NCI-H1694 treated with DMSO at 0.1 percent for 48 hours (cell line): Measurements from ENCODE around the gene HBG1.
"Not testable (repeated sequence)": the region's sequence is repeated elsewhere in the genome, so short reads cannot be mapped to it uniquely, and the experiment has no call there.

Source experiments
- DNase-seq: peaks from one replicate; lab custom pipeline; 2025; lab: John Stamatoyannopoulos, UW

HBG1 gene

DNA sequence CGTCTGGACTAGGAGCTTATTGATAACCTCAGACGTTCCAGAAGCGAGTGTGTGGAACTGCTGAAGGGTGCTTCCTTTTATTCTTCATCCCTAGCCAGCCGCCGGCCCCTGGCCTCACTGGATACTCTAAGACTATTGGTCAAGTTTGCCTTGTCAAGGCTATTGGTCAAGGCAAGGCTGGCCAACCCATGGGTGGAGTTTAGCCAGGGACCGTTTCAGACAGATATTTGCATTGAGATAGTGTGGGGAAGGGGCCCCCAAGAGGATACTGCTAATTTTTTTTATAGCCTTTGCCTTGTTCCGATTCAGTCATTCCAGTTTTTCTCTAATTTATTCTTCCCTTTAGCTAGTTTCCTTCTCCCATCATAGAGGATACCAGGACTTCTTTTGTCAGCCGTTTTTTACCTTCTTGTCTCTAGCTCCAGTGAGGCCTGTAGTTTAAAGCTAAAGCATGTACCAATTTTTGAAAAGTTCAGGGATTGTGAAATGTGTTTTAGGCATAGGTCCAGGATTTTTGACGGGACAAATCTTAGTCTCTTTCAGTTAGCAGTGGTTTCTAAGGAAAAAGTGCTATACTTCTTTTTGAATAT is at the start of gene HBG1:
Gene HBG1, minus strand, starts transcription at position 51 of the 590 bp plus-strand sequence. CDS start 53 bp downstream, outside the sequence.
- DNase-seq = not testable (repeated sequence)

GRCh38 chr11:5298451-5298850 is 48.8 kb upstream of the HBG1 start:
- no peak for DNase-seq

GRCh38 chr11:5297721-5298323 is 48.2 kb upstream of the HBG1 start:
- no peak for DNase-seq

DNA sequence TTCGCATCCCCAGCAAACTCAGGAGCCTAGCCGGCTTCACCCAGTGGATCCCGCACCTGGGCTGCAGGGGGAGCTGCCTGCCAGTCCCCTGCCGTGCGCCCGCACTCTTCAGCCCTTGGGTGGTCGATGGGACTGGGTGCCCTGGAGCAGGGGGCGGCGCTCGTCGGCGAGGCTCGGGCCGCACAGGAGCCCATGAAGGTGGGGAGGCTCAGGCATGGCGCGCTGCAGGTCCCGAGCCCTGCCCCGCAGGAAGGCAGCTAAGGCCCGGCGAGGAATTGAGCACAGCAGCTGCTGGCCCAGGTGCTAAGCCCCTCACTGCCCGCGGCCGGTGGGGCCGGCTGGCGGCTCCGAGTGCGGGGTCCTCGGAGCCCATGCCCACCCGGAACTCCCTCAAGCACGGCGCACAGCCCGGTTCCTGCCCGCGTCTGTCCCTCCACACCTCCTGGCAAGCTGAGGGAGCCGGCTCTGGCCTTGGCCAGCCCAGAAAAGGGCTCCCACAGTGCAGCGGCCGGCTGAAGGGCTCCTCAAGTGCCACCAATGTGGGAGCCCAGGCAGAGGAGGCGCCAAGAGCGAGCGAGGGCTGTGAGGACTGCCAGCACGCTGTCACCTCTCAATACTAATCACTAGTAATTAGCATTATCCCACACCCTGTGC is 44.8 kb upstream of the HBG1 start:
- DNase-seq = not testable (repeated sequence)

- DNase-seq = no peak
Measured at GRCh38 chr11:5293028-5293427, 43.4 kb upstream of the HBG1 start.

GRCh38 chr11:5291207-5291838 is 41.7 kb upstream of the HBG1 start:
- DNase-seq = no peak

GRCh38 chr11:5290106-5290505 is 40.4 kb upstream of the HBG1 start:
- DNase-seq = no peak

GRCh38 chr11:5289696-5290095 is 40.0 kb upstream of the HBG1 start:
- no peak for DNase-seq

GRCh38 chr11:5288906-5289550 is 39.4 kb upstream of the HBG1 start:
- DNase-seq = no peak

DNA sequence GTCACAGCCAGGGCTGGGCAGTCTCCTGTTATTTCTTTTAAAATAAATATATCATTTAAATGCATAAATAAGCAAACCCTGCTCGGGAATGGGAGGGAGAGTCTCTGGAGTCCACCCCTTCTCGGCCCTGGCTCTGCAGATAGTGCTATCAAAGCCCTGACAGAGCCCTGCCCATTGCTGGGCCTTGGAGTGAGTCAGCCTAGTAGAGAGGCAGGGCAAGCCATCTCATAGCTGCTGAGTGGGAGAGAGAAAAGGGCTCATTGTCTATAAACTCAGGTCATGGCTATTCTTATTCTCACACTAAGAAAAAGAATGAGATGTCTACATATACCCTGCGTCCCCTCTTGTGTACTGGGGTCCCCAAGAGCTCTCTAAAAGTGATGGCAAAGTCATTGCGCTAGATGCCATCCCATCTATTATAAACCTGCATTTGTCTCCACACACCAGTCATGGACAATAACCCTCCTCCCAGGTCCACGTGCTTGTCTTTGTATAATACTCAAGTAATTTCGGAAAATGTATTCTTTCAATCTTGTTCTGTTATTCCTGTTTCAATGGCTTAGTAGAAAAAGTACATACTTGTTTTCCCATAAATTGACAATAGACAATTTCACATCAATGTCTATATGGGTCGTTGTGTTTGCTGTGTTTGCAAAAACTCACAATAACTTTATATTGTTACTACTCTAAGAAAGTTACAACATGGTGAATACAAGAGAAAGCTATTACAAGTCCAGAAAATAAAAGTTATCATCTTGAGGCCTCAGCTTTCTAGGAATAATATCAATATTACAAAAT is 38.6 kb upstream of the HBG1 start:
- no peak for DNase-seq

- DNase-seq = no peak
Measured at GRCh38 chr11:5286901-5287300, 37.2 kb upstream of the HBG1 start.

DNA sequence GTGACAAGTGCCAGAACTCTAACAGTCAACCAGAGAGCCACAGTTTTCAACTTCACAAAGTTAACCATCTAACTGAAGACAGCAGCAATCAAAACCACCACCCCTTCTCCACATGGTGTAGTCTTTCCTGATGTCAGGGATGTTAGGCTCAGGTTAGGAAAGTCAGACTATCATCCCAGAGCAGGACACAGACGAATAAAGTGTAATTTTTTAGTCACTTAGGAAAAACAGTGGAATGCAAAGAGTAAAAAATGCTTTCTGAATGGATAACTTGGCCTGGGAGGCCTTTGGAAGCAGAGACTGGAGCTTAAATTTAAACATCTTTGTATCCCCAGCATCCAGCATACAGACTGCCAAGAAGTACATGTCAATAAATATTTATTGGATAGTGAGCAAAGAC is 36.7 kb upstream of the HBG1 start:
- DNase-seq = no peak

- no peak for DNase-seq
Measured at GRCh38 chr11:5285703-5286340, 36.2 kb upstream of the HBG1 start.

DNA sequence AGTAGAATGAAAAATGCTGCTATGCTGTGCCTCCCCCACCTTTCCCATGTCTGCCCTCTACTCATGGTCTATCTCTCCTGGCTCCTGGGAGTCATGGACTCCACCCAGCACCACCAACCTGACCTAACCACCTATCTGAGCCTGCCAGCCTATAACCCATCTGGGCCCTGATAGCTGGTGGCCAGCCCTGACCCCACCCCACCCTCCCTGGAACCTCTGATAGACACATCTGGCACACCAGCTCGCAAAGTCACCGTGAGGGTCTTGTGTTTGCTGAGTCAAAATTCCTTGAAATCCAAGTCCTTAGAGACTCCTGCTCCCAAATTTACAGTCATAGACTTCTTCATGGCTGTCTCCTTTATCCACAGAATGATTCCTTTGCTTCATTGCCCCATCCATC is 35.0 kb upstream of the HBG1 start:
- DNase-seq = no peak

DNA sequence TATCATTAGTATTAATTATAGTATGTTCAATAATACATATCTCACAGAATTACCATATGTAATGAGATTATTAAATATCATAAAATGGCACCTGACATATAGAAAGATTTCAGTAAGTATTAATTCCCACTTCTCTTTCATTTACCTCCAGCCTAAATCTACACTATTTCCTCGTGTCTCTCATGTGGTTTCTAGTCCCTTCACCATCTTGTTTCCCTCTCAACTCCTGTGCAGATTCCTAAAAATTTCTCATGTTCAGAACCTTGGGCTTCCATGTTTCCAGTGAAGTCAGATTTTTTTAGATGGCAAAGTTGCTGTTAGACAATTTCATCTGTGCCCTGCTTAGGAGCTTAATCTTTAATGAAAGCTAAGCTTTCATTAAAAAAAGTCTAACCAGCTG is 34.2 kb upstream of the HBG1 start:
- DNase-seq = no peak

DNA sequence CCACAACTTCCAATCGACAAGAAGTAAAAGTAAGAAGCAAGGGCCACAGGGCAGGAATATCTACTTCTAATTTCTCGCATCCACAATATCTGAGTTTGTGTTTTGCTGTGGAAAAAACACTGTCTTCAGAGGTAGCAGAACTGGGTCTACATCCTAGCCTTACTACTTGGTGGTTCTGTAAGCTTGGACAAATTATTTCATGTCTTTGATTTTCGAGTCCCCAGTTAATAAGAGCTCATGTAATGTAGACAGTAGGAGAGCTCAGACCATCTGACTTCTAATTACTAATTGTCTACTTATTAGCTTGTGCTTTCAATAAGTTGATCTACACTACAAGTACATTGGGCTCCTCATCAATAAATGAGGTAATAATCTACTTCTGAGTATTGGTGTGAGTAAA is 33.4 kb upstream of the HBG1 start:
- DNase-seq = no peak

DNA sequence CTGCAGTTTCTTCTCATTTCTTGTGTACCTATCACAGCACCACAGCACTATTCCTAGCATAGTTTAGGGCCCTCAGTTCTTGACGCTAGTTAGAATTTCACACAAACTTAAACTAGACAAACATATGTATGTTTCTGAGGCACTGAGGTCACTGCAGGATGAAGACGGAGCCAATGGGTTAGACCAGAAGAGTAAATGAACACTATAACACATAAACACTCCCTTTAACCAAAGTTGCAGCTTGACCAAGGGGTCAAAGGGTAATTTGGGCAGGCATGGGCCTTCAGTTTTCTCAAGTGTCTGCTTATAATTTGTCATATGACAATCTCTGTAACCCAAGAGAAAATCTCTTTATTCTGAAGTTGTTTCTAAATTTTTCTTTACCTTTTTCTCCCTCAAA is 33.0 kb upstream of the HBG1 start:
- DNase-seq = no peak

- no peak for DNase-seq
Measured at GRCh38 chr11:5281596-5281995, 31.9 kb upstream of the HBG1 start.

DNA sequence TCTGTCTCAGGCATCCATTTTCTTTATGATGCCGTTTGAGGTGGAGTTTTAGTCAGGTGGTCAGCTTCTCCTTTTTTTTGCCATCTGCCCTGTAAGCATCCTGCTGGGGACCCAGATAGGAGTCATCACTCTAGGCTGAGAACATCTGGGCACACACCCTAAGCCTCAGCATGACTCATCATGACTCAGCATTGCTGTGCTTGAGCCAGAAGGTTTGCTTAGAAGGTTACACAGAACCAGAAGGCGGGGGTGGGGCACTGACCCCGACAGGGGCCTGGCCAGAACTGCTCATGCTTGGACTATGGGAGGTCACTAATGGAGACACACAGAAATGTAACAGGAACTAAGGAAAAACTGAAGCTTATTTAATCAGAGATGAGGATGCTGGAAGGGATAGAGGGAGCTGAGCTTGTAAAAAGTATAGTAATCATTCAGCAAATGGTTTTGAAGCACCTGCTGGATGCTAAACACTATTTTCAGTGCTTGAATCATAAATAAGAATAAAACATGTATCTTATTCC is 31.0 kb upstream of the HBG1 start:
- DNase-seq = no peak

- DNase-seq = no peak
Measured at GRCh38 chr11:5279471-5280090, 29.9 kb upstream of the HBG1 start.
